Calu3 (cell line): ENCODE data around the gene IL31. TPM values are rescaled to one million over a fixed set of nuclear protein-coding genes. Genes with fewer than 3 reads are reported as not detected.

Source experiments
- BruUV-seq: library from RNA; stranded (reverse); fragments of 400-500 nt; replicated peaks from 2 replicates; lab custom pipeline; 2021; lab: Mats Ljungman, UMichigan
- CTCF ChIA-PET: fragments of 300-600 bp; sonication (Branson Sonifier 250); formaldehyde crosslinking; loops from one replicate; lab custom pipeline; 2022; ENCODE audit warnings: antibody characterized with exemption; lab: Charles Lee
- DNase-seq: peaks from one replicate; pipeline ENCODE4 v3.0.0; 2022
- H3K27ac Mint-ChIP-seq: one replicate; pipeline ENCODE4 v1.8.0; 2022; ENCODE audit warnings: mixed read lengths; ENCODE audit not compliant: unreplicated experiment
- H3K27me3 Mint-ChIP-seq: one replicate; pipeline ENCODE4 v1.8.0; 2022; ENCODE audit warnings: mixed read lengths; ENCODE audit not compliant: unreplicated experiment
- H3K36me3 Mint-ChIP-seq: one replicate; pipeline ENCODE4 v1.8.0; 2022; ENCODE audit warnings: mild to moderate bottlenecking, moderate library complexity, mixed read lengths; ENCODE audit not compliant: insufficient read depth, unreplicated experiment
- H3K4me1 Mint-ChIP-seq: one replicate; pipeline ENCODE4 v1.8.0; 2022; ENCODE audit warnings: mild to moderate bottlenecking, low read depth, mixed read lengths; ENCODE audit not compliant: unreplicated experiment
- H3K4me3 Mint-ChIP-seq: one replicate; pipeline ENCODE4 v1.8.0; 2022; ENCODE audit warnings: mild to moderate bottlenecking, low read depth, moderate library complexity, mixed read lengths; ENCODE audit not compliant: unreplicated experiment
- H3K9me3 Mint-ChIP-seq: one replicate; pipeline ENCODE4 v1.8.0; 2022; ENCODE audit warnings: low read depth, mixed read lengths; ENCODE audit not compliant: unreplicated experiment
- CTCF ChIP-seq: fragments of 200-600 bp; IDR thresholded peaks from one replicate; pipeline ENCODE4 v1.8.0; 2022; ENCODE audit warnings: antibody characterized with exemption; ENCODE audit not compliant: unreplicated experiment
- intact Hi-C: fragments of 100-400 bp; cut with micrococcal nuclease; formaldehyde crosslinking; loops from one replicate; pipeline ENCODE4 v1.10.0; 2022; ENCODE audit not compliant: unreplicated experiment
- total RNA-seq: library from RNA; stranded (reverse); gene quantifications from 2 replicates; pipeline ENCODE4 v1.2.3, GENCODE V29; 2022

IL31 gene
- total RNA-seq, 1 experiment from 2014 or later: not detected

- Mint-ChIP-seq H3K9me3 (no peaks in the 10 kb centered on the region), H3K36me3 (no peaks in the 10 kb centered on the region), H3K4me3 (no peak overlapping the region), H3K27ac (no peak overlapping the region), H3K4me1 (no peaks in the 10 kb centered on the region), H3K27me3 (peaks cover 34% of the 10 kb centered on the region)
- DNase-seq: no peak
- TF ChIP-seq CTCF: no peak
- no TSS peak for BruUV-seq
- CTCF ChIA-PET: no interaction called here
- intact Hi-C loops: no loop called here
These were observed 5.5 kb downstream of the IL31 start for GRCh38 chr12:122168492-122168891.

- Mint-ChIP-seq H3K27me3 (peaks cover 24% of the 10 kb centered on the region), H3K4me3 (no peak overlapping the region), H3K9me3 (no peaks in the 10 kb centered on the region), H3K36me3 (no peaks in the 10 kb centered on the region), H3K27ac (no peak overlapping the region), H3K4me1 (no peaks in the 10 kb centered on the region)
- CTCF ChIA-PET: no interaction called here
- no peak for DNase-seq
- BruUV-seq: no TSS peak
- intact Hi-C loops: no loop called here
- TF ChIP-seq CTCF: no peak
These were observed 6.6 kb downstream of the IL31 start for GRCh38 chr12:122167356-122167925.

GRCh38 chr12:122166422-122167349 lies 7.3 kb downstream of the IL31 start:
- no peak for DNase-seq
- no TSS peak for BruUV-seq
- H3K27me3 Mint-ChIP-seq: peaks cover 24% of the 10 kb centered on the region
- no peaks in the 10 kb centered on the region for H3K4me1 Mint-ChIP-seq
- no peaks in the 10 kb centered on the region for H3K36me3 Mint-ChIP-seq
- CTCF ChIA-PET: interaction anchor here (0.7 kb wide), 1 partner anchor 1471 kb away, joined by 6 read pairs; no protein-coding TSS in a partner anchor
- TF ChIP-seq CTCF: no peak
- H3K27ac Mint-ChIP-seq: no peak overlapping the region
- no peaks in the 10 kb centered on the region for H3K9me3 Mint-ChIP-seq
- intact Hi-C loops: no loop called here
- H3K4me3 Mint-ChIP-seq: no peak overlapping the region

- CTCF ChIA-PET: interaction anchor here (0.7 kb wide), 1 partner anchor 157 kb away, joined by 4 read pairs; no protein-coding TSS in a partner anchor
- peaks cover 27% of the 10 kb centered on the region for H3K27me3 Mint-ChIP-seq
- H3K36me3 Mint-ChIP-seq: no peaks in the 10 kb centered on the region
- no TSS peak for BruUV-seq
- TF ChIP-seq CTCF: no peak
- DNase-seq: no peak
- H3K4me1 Mint-ChIP-seq: no peaks in the 10 kb centered on the region
- H3K9me3 Mint-ChIP-seq: no peaks in the 10 kb centered on the region
- intact Hi-C loops: no loop called here
- no peak overlapping the region for H3K27ac Mint-ChIP-seq
- no peak overlapping the region for H3K4me3 Mint-ChIP-seq
These were observed 11.0 kb downstream of the IL31 start for GRCh38 chr12:122162976-122163375.
